ENCODE results near the gene MRPL4. TPM values are rescaled to one million over a fixed set of nuclear protein-coding genes. Genes with fewer than 3 reads are reported as not detected.

The MRPL4 gene
- total and polyA plus RNA-seq, 2 of the 13 experiments (the other 11 are each of a cell fraction or from before 2014, with no cell fraction given), result 40.6 to 42.5 TPM

DNA sequence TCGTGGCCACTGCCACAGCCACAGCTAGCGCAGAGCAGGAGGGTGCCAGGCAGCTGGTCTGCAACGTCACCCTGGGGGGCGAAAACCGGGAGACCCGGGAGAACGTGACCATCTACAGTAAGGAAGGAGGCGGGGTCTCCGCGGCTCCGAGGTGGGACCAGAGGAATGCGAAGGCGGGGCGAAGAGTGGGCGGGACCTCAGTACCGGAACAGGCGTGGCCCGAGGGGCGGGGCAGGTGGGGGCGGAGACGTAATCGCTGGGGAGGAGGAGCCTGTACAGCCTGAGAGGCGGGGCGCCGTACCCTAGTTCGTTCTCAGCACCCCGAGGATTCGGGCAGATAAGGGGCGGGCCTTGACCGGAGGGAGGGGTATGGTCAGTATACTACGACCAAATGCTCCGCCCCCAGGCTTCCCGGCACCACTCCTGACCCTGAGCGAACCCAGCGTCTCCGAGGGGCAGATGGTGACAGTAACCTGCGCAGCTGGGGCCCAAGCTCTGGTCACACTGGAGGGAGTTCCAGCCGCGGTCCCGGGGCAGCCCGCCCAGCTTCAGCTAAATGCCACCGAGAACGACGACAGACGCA, 40.3 kb downstream of the MRPL4 start (continued):
- TF ChIP-seq GZF1 (CRISPR knock-in tag; IDR thresholded peaks at IDR 0.05), result no peak
- TF ChIP-seq ATF1 (CRISPR knock-in tag; IDR thresholded peaks at IDR 0.05), result no peak
- TF ChIP-seq SP1 (IDR thresholded peaks at IDR 0.05), result no peak
- TF ChIP-seq SP1 (CRISPR knock-in tag; IDR thresholded peaks at IDR 0.05), result peak; percentile 93
- no peak for TF ChIP-seq ISL2 (CRISPR knock-in tag; IDR thresholded peaks at IDR 0.05)
- no peak for TF ChIP-seq ZNF224 (CRISPR knock-in tag; IDR thresholded peaks at IDR 0.05)
- no peak for TF ChIP-seq ZEB1 (IDR thresholded peaks at IDR 0.05; ENCODE audit: insufficient replicate concordance, low read depth)
- TF ChIP-seq ZNF24 (IDR thresholded peaks at IDR 0.05), result no peak
- peak; percentile 89 for TF ChIP-seq GABPB1 (CRISPR knock-in tag; IDR thresholded peaks at IDR 0.05)
- TF ChIP-seq, protein P1, sequence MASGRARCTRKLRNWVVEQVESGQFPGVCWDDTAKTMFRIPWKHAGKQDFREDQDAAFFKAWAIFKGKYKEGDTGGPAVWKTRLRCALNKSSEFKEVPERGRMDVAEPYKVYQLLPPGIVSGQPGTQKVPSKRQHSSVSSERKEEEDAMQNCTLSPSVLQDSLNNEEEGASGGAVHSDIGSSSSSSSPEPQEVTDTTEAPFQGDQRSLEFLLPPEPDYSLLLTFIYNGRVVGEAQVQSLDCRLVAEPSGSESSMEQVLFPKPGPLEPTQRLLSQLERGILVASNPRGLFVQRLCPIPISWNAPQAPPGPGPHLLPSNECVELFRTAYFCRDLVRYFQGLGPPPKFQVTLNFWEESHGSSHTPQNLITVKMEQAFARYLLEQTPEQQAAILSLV (CRISPR knock-in tag; IDR thresholded peaks at IDR 0.05; ENCODE audit: borderline replicate concordance), result no peak
- no peak for TF ChIP-seq ZNF563 (CRISPR knock-in tag; IDR thresholded peaks at IDR 0.05)
- TF ChIP-seq, protein P2, sequence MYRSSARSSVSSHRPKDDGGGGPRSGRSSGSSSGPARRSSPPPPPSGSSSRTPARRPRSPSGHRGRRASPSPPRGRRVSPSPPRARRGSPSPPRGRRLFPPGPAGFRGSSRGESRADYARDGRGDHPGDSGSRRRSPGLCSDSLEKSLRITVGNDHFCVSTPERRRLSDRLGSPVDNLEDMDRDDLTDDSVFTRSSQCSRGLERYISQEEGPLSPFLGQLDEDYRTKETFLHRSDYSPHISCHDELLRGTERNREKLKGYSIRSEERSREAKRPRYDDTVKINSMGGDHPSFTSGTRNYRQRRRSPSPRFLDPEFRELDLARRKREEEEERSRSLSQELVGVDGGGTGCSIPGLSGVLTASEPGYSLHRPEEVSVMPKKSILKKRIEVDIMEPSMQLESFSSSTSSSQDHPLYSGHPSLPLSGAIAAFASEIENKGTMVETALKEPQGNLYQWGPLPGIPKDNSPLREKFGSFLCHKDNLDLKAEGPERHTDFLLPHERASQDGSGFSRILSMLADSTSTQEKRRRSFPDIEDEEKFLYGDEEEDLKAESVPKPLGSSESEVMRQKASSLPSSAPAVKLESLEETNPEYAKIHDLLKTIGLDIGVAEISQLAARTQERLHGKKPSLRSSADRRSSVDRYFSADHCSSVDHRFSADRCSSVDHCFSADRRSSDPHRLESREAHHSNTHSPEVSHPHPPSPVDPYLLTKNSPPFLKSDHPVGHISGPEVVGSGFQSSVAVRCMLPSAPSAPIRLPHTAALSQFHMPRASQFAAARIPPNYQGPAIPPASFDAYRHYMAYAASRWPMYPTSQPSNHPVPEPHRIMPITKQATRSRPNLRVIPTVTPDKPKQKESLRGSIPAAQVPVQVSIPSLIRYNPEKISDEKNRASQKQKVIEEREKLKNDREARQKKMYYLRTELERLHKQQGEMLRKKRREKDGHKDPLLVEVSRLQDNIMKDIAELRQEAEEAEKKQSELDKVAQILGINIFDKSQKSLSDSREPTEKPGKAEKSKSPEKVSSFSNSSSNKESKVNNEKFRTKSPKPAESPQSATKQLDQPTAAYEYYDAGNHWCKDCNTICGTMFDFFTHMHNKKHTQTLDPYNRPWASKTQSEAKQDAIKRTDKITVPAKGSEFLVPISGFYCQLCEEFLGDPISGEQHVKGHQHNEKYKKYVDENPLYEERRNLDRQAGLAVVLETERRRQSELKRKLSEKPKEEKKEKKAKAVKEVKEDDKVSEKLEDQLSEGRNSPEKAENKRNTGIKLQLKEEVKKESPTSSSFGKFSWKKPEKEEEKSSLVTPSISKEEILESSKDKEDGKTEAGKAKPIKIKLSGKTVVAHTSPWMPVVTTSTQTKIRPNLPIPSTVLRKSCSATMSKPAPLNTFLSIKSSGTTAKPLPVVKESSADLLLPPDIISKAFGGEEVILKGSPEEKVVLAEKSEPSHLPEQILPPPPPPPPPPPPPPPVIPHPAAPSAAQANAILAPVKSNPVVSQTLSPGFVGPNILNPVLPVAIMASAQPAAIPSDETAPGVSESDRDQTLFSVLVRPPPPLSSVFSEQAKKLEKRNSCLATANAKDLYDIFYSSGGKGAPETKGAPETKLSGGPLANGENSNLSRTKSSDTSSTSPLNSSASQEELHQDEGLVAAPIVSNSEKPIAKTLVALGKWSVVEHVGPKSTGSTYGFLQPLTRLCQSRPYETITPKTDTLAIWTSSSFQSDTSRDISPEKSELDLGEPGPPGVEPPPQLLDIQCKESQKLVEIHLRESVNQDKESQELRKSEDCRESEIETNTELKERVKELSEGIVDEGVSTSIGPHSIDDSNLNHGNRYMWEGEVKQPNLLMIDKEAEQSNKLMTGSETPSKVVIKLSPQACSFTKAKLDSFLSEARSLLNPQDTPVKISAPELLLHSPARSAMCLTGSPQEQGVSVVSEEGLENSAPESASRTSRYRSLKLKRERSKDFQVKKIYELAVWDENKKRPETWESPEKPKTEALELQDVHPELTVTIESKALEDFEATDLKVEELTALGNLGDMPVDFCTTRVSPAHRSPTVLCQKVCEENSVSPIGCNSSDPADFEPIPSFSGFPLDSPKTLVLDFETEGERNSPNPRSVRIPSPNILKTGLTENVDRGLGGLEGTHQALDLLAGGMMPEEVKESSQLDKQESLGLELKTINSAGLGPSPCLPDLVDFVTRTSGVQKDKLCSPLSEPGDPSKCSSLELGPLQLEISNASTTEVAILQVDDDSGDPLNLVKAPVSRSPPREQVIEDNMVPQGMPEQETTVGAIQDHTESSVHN (CRISPR knock-in tag; IDR thresholded peaks at IDR 0.05), result no peak
- TF ChIP-seq NCOA1 (CRISPR knock-in tag; IDR thresholded peaks at IDR 0.05), result no peak
- peak; percentile 76 for TF ChIP-seq SP5 (CRISPR knock-in tag; IDR thresholded peaks at IDR 0.05; ENCODE audit: borderline replicate concordance, low read depth)
- TF ChIP-seq ZMYM4 (CRISPR knock-in tag; IDR thresholded peaks at IDR 0.05), result no peak
- no peak for TF ChIP-seq CHD2 (IDR thresholded peaks at IDR 0.05; ENCODE audit: low read depth, low read length)
- no peak for TF ChIP-seq MIXL1 (CRISPR knock-in tag; IDR thresholded peaks at IDR 0.05)
- TF ChIP-seq HNRNPH1 (optimal IDR thresholded peaks at IDR 0.05; ENCODE audit: low read depth, low read length), result no peak
- no peak for TF ChIP-seq ZFYVE20 (CRISPR knock-in tag; IDR thresholded peaks at IDR 0.05; ENCODE audit: borderline replicate concordance, low read depth)
- TF ChIP-seq, protein P3, sequence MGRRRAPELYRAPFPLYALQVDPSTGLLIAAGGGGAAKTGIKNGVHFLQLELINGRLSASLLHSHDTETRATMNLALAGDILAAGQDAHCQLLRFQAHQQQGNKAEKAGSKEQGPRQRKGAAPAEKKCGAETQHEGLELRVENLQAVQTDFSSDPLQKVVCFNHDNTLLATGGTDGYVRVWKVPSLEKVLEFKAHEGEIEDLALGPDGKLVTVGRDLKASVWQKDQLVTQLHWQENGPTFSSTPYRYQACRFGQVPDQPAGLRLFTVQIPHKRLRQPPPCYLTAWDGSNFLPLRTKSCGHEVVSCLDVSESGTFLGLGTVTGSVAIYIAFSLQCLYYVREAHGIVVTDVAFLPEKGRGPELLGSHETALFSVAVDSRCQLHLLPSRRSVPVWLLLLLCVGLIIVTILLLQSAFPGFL (CRISPR knock-in tag; IDR thresholded peaks at IDR 0.05), result no peak
- TF ChIP-seq REXO4 (CRISPR knock-in tag; IDR thresholded peaks at IDR 0.05; ENCODE audit: borderline replicate concordance), result no peak
- no peak for TF ChIP-seq ZNF431 (CRISPR knock-in tag; IDR thresholded peaks at IDR 0.05; ENCODE audit: borderline replicate concordance, low read depth)

Measured in HepG2 (cell line).